Measurements from ENCODE around the gene CYB5R2. TPM values are rescaled to one million over a fixed set of nuclear protein-coding genes. Genes with fewer than 3 reads are reported as not detected.
A peak's percentile ranks its signal among the peaks of the same experiment; 100 is the strongest.

The CYB5R2 gene
- total RNA-seq, 1 donor from 2014 or later = not detected

GRCh38 chr11:7637447-7638157 is 35.7 kb downstream of the CYB5R2 start:
- peak; percentile 84 for DNase-seq

GRCh38 chr11:7636350-7636749 is 37.0 kb downstream of the CYB5R2 start:
- DNase-seq = no peak

- DNase-seq = no peak
These were observed 37.6 kb downstream of the CYB5R2 start for GRCh38 chr11:7635708-7636107.

GRCh38 chr11:7635137-7635536 is 38.2 kb downstream of the CYB5R2 start:
- DNase-seq = no peak

GRCh38 chr11:7632211-7632610 is 41.1 kb downstream of the CYB5R2 start:
- DNase-seq = no peak

- peak; percentile 95 for DNase-seq
These were observed 43.3 kb downstream of the CYB5R2 start for GRCh38 chr11:7630002-7630401.

GRCh38 chr11:7628660-7629059 is 44.6 kb downstream of the CYB5R2 start:
- DNase-seq = peak; percentile 4

- no peak for DNase-seq
These were observed 50.6 kb downstream of the CYB5R2 start for GRCh38 chr11:7622721-7623120.

GRCh38 chr11:7621554-7621953 is 51.7 kb downstream of the CYB5R2 start:
- DNase-seq = no peak

GRCh38 chr11:7621090-7621489 is 52.2 kb downstream of the CYB5R2 start:
- DNase-seq = no peak

GRCh38 chr11:7619322-7619721 is 54.0 kb downstream of the CYB5R2 start:
- DNase-seq = no peak

- DNase-seq = no peak
These were observed 56.3 kb downstream of the CYB5R2 start for GRCh38 chr11:7617032-7617431.

Other genes with a start within 250 kb of the CYB5R2 start
- gene OLFML1, start 188.0 kb downstream of the CYB5R2 start, total RNA-seq = 0.65 TPM in 1 of 2 replicates, not detected in the other
- gene PPFIBP2, start 159.5 kb downstream of the CYB5R2 start, total RNA-seq = 2.2 and 3.2 TPM in 2 replicates
- gene OVCH2, start 33.0 kb upstream of the CYB5R2 start, total RNA-seq = not detected in 2 replicates
- gene OR5P2, start 123.4 kb upstream of the CYB5R2 start, total RNA-seq = not detected in 2 replicates
- not detected in 2 replicates for gene OR5P3, start 157.3 kb upstream of the CYB5R2 start, total RNA-seq

All from dermis blood vessel endothelial cell (primary cell).